Spleen (tissue), 11 donors: ENCODE measurements around the gene DUSP10. TPM values are rescaled to one million over a fixed set of nuclear protein-coding genes. Genes with fewer than 3 reads are reported as not detected.

Source experiments
- DNase-seq: peaks from one replicate; pipeline ENCODE4 v3.0.0-alpha.2; 2020
- H3K27ac ChIP-seq, 8 donors: fragments of 200-600 bp; sonication (generic) in 7 of 8; 1 replicate in 4 of 8; 2 replicates in 4 of 8; pipeline versions ENCODE4 v1.5.0 to v1.8.0; 2016 to 2021; ENCODE audit warnings: inconsistent platforms in 4 of 8, mild to moderate bottlenecking in 4 of 8, moderate library complexity in 1 of 8
- H3K27me3 ChIP-seq, 7 donors: fragments of 200-600 bp; sonication (generic) in 6 of 7; replicated peaks in 1 of 7; 1 replicate in 4 of 7; 2 replicates in 3 of 7; pipeline versions ENCODE4 v1.5.0 to v1.8.0; 2016 to 2021; ENCODE audit warnings: inconsistent platforms in 3 of 7, mild to moderate bottlenecking in 1 of 7
- H3K36me3 ChIP-seq, 6 donors: fragments of 200-600 bp; sonication (generic) in 5 of 6; 1 replicate in 4 of 6; 2 replicates in 2 of 6; pipeline versions ENCODE4 v1.5.0 to v1.8.0; 2016 to 2021; ENCODE audit warnings: inconsistent platforms in 2 of 6
- H3K4me1 ChIP-seq, 6 donors: fragments of 200-600 bp; sonication (generic) in 5 of 6; 1 replicate in 3 of 6; 2 replicates in 3 of 6; pipeline versions ENCODE4 v1.5.0 to v1.8.0; 2016 to 2021; ENCODE audit warnings: inconsistent platforms in 3 of 6
- H3K4me3 ChIP-seq, 8 donors: fragments of 200-600 bp; sonication (generic) in 7 of 8; 1 replicate in 4 of 8; 2 replicates in 4 of 8; pipeline versions ENCODE4 v1.5.0 to v1.8.0; 2016 to 2021; ENCODE audit warnings: inconsistent platforms in 4 of 8, mild to moderate bottlenecking in 4 of 8, moderate library complexity in 2 of 8
- H3K9me3 ChIP-seq, 8 donors: fragments of 200-600 bp; sonication (generic) in 7 of 8; 1 replicate in 4 of 8; 2 replicates in 4 of 8; pipeline versions ENCODE4 v1.5.0 to v1.8.0; 2016 to 2021; ENCODE audit warnings: inconsistent platforms in 4 of 8
- POLR2A ChIP-seq, 3 donors: fragments of 450-650 bp; IDR thresholded peaks; one replicate each; pipeline ENCODE4 v1.5.1; 2017; ENCODE audit warnings: antibody characterized with exemption in 3 of 3, mild to moderate bottlenecking in 1 of 3
- POLR2AphosphoS5 ChIP-seq, 3 donors: sonication (generic); formaldehyde crosslinking; IDR thresholded peaks; one replicate each; pipeline ENCODE4 v1.5.1; 2017; ENCODE audit warnings: antibody characterized with exemption in 3 of 3
- WGBS, 5 donors: extraction: QIAGEN DNeasy Blood & Tissue Kit in 3 of 5; methylation state at CpG; one replicate each; pipeline versions ENCODE4 v1.1.5 to v1.1.7; 2013 to 2018; 5-methylcytosine and 5-hydroxymethylcytosine counted together
- intact Hi-C: fragments of 100-400 bp; cut with DNase I; formaldehyde crosslinking; loops from one replicate; pipeline ENCODE4 v1.15.0; 2023; ENCODE audit warnings: low total_unique reads
- polyA plus RNA-seq, 3 donors: library from polyadenylated mRNA; stranded (reverse); fragments of 200-250 nt; gene quantifications; one replicate each; pipeline ENCODE4 v1.2.1, GENCODE V29; 2013
- total RNA-seq, 7 donors: library from RNA; depleted of rRNA in 3 of 7; stranded (reverse); fragments of >200 nt in 3 of 7; fragmentation: NEBNext Ultra II Directional in 4 of 7; extraction: Animal tissue kit (Norgen Biotek cat#: 25700) in 4 of 7; gene quantifications; one replicate each; pipeline versions ENCODE4 v1.1.0 to v1.2.1, GENCODE V29; 2016 to 2021
- TF ChIP-seq, protein P1 (sequence below), 11 experiments: fragments of 200-600 bp in 7 of 11; fragments of 450-650 bp in 4 of 11; sonication (generic) in 4 of 11; IDR thresholded peaks in 8 of 11; conservative IDR thresholded peaks in 3 of 11; 1 replicate in 7 of 11; 2 replicates in 4 of 11; pipeline versions ENCODE4 v1.4.0 to v1.8.0; 2016 to 2021; ENCODE audit warnings: antibody characterized with exemption in 11 of 11, inconsistent platforms in 4 of 11, mild to moderate bottlenecking in 1 of 11
- donor health status: healthy with polysubstance abuse.
- donor health status: DM: no; HTN: no; CAD: no; lungs with moderate emphysema.
- donor health status: DM: no; HTN: no; CAD: no.
- donor health status: Bipolar disorder and iron deficiency.
- donor health status: healthy.
- donor health status: DM: no; HTN: no; CAD: no.
- donor health status: DM: yes; HTN: yes; CAD: no.

Gene DUSP10
- total and polyA plus RNA-seq, 10 donors: 3.4 to 11.9 (median 7.4) TPM

DNA sequence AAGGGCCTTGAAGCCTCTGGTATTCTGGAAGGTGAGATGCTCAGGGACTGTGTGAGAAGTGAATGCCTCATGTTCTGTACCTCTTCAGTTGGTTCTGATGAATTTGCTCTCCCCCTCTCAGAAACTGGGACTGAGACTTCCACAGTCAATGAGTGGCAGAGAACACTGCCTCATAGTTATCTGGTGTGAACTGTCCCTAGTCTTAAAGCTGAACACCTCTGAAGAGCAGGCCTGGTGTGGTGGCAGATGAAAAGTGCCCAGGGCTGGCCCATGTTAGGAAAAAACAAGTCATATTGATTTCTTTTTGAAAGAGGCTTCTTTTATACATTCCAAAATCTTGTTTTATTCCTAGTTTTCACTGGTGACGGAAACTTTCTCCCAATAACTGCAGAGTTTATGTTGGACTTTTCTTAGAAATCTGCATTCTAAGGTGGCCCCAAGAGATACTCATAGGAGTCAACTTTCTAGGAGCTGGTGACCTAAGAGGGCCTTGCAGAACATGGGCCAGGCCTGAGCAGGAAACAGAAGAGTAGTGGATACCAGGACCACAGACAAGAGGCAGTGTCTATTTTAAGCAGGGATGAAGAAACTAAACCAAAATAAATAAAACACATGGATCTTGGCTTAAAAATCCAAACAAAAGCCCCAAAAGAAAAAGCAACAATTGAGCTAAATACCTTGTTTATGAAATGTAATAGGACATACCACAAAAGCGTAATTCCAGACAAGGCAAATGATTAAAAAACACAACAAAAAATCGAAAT lies 19.5 kb downstream of the DUSP10 start:
- Histone ChIP-seq H3K4me3 (no peak overlapping the region), H3K4me1 (peaks cover 18 to 56% (median 37%) of the 10 kb centered on the region in 6 donors), H3K27me3 (no peaks in the 10 kb centered on the region), H3K27ac (no peak overlapping the region), H3K36me3 (peaks cover 0 to 14% (median 2%) of the 10 kb centered on the region in 6 donors), H3K9me3 (peaks cover 0 to 16% (median 11%) of the 10 kb centered on the region in 8 donors)
- no peak for DNase-seq
- intact Hi-C loops: no loop called here
- TF ChIP-seq POLR2A (IDR thresholded peaks at IDR 0.05) (no peak), POLR2AphosphoS5 (IDR thresholded peaks at IDR 0.05) (no peak)
- TF ChIP-seq, protein P1, sequence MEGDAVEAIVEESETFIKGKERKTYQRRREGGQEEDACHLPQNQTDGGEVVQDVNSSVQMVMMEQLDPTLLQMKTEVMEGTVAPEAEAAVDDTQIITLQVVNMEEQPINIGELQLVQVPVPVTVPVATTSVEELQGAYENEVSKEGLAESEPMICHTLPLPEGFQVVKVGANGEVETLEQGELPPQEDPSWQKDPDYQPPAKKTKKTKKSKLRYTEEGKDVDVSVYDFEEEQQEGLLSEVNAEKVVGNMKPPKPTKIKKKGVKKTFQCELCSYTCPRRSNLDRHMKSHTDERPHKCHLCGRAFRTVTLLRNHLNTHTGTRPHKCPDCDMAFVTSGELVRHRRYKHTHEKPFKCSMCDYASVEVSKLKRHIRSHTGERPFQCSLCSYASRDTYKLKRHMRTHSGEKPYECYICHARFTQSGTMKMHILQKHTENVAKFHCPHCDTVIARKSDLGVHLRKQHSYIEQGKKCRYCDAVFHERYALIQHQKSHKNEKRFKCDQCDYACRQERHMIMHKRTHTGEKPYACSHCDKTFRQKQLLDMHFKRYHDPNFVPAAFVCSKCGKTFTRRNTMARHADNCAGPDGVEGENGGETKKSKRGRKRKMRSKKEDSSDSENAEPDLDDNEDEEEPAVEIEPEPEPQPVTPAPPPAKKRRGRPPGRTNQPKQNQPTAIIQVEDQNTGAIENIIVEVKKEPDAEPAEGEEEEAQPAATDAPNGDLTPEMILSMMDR (IDR thresholded peaks at IDR 0.05 in 8 of 11, conservative IDR thresholded peaks at IDR 0.05 in 3 of 11): no peak
- 94 to 99% (median 96%) methylated on average over 3 of the region's 3 CpGs for WGBS, 5 donors

DNA sequence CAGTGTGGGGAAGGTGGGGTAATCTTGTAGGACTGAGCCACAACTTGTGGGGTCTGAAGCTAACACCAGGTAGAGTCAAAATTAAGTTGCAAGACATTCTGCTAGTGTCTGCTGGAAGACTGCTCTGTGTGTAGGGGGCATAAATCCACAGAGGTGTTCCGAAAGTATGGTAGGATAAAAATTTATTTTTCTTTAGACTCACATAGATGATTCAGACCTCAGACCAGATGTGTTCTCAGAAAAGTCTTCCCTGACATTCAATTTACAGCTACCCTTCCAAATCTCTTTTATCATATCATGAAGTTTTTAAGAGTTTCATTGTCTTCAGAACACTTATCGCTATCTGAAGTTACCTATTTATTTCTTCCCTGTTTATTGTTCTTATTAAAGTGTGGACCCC lies 21.3 kb downstream of the DUSP10 start:
- no peak for TF ChIP-seq POLR2A (IDR thresholded peaks at IDR 0.05)
- TF ChIP-seq, protein P1 (IDR thresholded peaks at IDR 0.05 in 8 of 11, conservative IDR thresholded peaks at IDR 0.05 in 3 of 11): no peak
- no peak for TF ChIP-seq POLR2AphosphoS5 (IDR thresholded peaks at IDR 0.05)
- H3K4me3 ChIP-seq: no peak overlapping the region
- H3K4me1 ChIP-seq: peaks cover 0 to 56% (median 18%) of the 10 kb centered on the region in 6 donors
- no peaks in the 10 kb centered on the region for H3K27me3 ChIP-seq
- no peak overlapping the region for H3K27ac ChIP-seq
- H3K36me3 ChIP-seq: peaks cover 0 to 14% (median 2%) of the 10 kb centered on the region in 6 donors
- WGBS, 5 donors: 69 to 100% (median 98%) methylated on average over 2 of the region's 2 CpGs
- H3K9me3 ChIP-seq: peaks cover 0 to 16% (median 11%) of the 10 kb centered on the region in 8 donors
- no peak for DNase-seq
- intact Hi-C loops: no loop called here

DNA sequence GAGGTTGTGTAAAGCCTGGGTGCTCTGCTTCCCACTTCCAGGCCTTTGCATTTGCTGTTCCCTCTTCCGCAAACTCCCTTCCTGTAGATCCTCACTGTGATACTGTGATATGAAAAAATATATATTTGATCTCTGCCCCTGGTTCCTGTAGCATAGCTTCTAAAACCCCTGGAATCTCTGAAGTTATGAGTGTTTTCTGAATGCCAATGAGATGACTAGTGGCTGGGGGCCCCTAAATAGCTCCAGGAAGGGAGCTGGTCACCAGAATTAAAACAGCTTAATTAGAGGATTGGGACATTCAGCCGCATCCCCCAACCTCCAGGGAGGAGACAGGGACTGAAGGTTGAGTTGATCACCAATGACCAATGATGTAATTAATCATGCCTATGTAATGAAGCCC lies 21.9 kb downstream of the DUSP10 start:
- intact Hi-C loops: no loop called here
- Histone ChIP-seq H3K27me3 (no peaks in the 10 kb centered on the region), H3K27ac (no peak overlapping the region), H3K4me3 (no peak overlapping the region), H3K9me3 (peaks cover 0 to 16% (median 11%) of the 10 kb centered on the region in 8 donors), H3K4me1 (peaks cover 0 to 56% (median 15%) of the 10 kb centered on the region in 6 donors), H3K36me3 (peaks cover 0 to 14% (median 2%) of the 10 kb centered on the region in 6 donors)
- WGBS, 5 donors: 89 to 96% (median 95%) methylated on average over 2 of the region's 2 CpGs
- DNase-seq: no peak
- TF ChIP-seq, protein P1 (IDR thresholded peaks at IDR 0.05 in 8 of 11, conservative IDR thresholded peaks at IDR 0.05 in 3 of 11): no peak
- no peak for TF ChIP-seq POLR2A (IDR thresholded peaks at IDR 0.05)

DNA sequence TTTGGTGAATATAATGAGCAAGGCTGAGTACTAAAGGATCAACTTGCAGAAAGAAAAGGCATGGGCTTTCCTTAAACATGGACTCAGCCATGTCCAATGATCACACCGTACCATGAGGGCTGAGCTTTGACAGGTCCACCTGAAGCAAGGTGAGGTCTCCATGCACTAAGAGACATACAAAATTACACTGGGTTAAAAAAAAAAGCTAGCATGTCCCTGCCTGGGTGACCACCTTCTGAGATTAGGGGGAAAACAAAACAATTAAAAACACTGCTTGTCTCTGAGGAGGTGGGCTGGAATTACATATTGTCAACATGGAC lies 22.7 kb downstream of the DUSP10 start:
- intact Hi-C loops: no loop called here
- no peak for TF ChIP-seq POLR2A (IDR thresholded peaks at IDR 0.05)
- no peak for TF ChIP-seq POLR2AphosphoS5 (IDR thresholded peaks at IDR 0.05)
- TF ChIP-seq, protein P1 (IDR thresholded peaks at IDR 0.05 in 8 of 11, conservative IDR thresholded peaks at IDR 0.05 in 3 of 11): no peak
- no peaks in the 10 kb centered on the region for H3K27me3 ChIP-seq
- H3K9me3 ChIP-seq: peaks cover 0 to 14% (median 11%) of the 10 kb centered on the region in 8 donors
- H3K4me3 ChIP-seq: no peak overlapping the region
- peaks cover 0 to 13% (median 2%) of the 10 kb centered on the region in 6 donors for H3K36me3 ChIP-seq
- 88 to 96% (median 94%) methylated on average over 1 of the region's 1 CpG for WGBS, 5 donors
- no peak overlapping the region for H3K27ac ChIP-seq
- DNase-seq: no peak
- H3K4me1 ChIP-seq: peaks cover 0 to 56% (median 15%) of the 10 kb centered on the region in 6 donors
